ENCODE data around the gene SLC25A47. TPM values are rescaled to one million over a fixed set of nuclear protein-coding genes. Genes with fewer than 3 reads are reported as not detected.
"Not testable (repeated sequence)": the region's sequence is repeated elsewhere in the genome, so short reads cannot be mapped to it uniquely, and the experiment has no call there.

The SLC25A47 gene
- total and polyA plus RNA-seq, 2 experiments from 2014 or later, result 0.09 TPM; not detected in 1

DNA sequence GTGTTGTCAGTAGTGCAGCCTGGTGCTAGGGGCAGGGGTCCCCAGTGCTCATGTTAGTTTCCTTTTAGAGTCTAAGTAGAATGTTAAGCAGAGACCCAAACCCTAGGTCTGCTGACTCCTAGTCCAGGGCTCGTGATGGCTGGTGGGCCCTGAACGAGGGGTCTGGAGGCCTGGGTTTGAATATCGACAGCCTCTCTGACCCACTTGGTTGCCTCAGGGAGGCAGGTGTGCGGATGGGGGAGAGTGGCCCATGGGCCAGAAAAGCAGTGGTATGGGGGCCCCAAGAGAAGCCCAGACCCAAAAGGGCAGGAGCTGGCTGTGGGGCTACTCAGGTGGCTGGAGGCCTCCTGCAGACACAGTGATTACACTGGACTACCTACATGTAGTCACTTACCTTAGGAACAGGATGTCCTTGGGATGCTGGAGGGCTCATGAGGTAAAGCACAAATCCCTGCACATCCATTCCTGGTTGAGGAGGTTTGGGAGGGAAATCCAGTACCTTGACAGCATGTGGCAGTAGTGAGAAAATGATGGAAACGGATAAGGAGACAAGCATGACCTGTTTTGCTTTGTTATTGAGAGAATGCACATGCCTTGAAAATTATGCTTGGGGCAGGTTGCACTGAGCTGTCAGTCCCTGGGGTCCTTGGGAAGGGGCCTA lies 15.2 kb upstream of the SLC25A47 start:
- H3K27me3 ChIP-seq, result no peaks in the 10 kb centered on the region
- DNase-seq (ENCODE audit: low read depth in 1 of 2, low spot score in 1 of 2), result no peak
- H3K27ac ChIP-seq, result no peak overlapping the region
- no peak overlapping the region for H3K4me3 ChIP-seq
- H3K36me3 ChIP-seq, result no peaks in the 10 kb centered on the region
- peaks cover 22% of the 10 kb centered on the region for H3K4me1 ChIP-seq (ENCODE audit: low read depth)
- TF ChIP-seq, protein P1, sequence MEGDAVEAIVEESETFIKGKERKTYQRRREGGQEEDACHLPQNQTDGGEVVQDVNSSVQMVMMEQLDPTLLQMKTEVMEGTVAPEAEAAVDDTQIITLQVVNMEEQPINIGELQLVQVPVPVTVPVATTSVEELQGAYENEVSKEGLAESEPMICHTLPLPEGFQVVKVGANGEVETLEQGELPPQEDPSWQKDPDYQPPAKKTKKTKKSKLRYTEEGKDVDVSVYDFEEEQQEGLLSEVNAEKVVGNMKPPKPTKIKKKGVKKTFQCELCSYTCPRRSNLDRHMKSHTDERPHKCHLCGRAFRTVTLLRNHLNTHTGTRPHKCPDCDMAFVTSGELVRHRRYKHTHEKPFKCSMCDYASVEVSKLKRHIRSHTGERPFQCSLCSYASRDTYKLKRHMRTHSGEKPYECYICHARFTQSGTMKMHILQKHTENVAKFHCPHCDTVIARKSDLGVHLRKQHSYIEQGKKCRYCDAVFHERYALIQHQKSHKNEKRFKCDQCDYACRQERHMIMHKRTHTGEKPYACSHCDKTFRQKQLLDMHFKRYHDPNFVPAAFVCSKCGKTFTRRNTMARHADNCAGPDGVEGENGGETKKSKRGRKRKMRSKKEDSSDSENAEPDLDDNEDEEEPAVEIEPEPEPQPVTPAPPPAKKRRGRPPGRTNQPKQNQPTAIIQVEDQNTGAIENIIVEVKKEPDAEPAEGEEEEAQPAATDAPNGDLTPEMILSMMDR (IDR thresholded peaks at IDR 0.05; ENCODE audit: low read depth, low read length), result no peak
- H3K9me3 ChIP-seq (ENCODE audit: low read depth), result no peaks in the 10 kb centered on the region

DNA sequence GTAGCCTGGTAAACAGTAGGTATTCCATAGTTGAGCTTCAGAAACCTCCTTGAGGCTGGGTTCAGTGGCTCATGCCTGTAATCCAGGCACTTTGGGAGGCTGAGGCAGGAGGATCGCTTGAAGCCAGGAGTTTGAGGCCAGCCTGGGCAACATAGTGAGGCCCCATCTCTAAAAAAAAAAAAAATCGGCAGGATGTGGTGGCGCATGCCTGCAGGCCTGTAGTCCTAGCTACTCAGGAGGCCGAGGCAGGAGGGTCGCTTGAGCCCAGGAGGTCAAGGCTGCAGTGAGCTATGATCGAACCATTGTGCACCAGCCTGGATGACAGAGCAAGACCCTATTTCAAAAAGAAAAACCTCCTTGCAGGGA lies 14.7 kb upstream of the SLC25A47 start:
- DNase-seq (ENCODE audit: low read depth in 1 of 2, low spot score in 1 of 2); H3K27ac ChIP-seq; H3K4me3 ChIP-seq; H3K27me3 ChIP-seq; H3K36me3 ChIP-seq; H3K9me3 ChIP-seq (ENCODE audit: low read depth): not testable (repeated sequence)
- H3K4me1 ChIP-seq (ENCODE audit: low read depth), result peaks cover 28% of the 10 kb centered on the region

DNA sequence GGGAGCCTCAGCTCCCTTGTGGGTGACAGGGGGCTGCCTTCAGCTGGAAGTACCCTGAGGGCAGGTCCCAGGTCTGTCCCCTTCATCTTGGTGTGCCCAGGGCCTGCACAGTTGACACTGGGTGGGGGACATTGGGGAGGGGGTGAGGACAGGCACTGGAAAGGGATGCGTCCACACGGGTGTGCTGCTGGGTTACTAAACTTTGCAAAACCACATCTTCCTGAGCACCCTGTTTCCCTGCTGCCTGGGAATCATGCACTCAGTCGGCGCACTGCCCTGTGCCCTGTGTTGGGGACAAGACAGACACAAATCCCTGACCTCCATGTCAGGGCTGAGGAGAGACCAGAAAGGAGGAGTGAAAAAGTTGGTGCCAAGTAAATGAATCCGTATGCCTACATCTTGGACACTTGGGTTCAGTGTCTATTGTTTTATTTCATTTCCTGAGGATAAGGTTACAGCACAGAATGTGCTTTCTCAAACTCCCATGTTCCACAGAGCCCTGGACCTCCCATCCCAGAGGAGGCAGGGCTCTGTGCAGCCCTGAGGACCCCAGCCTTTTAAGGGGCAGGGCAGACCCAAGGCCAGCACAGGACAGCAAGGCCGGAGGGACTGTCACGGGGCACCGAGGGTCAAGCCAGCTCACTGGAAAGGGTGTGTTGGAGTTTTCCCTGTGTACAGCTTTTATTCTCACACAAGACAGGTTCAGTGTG lies 14.0 kb upstream of the SLC25A47 start:
- H3K36me3 ChIP-seq, result no peaks in the 10 kb centered on the region
- no peaks in the 10 kb centered on the region for H3K27me3 ChIP-seq
- TF ChIP-seq, protein P1 (IDR thresholded peaks at IDR 0.05; ENCODE audit: low read depth, low read length), result no peak
- H3K4me1 ChIP-seq (ENCODE audit: low read depth), result peaks cover 34% of the 10 kb centered on the region
- no peaks in the 10 kb centered on the region for H3K9me3 ChIP-seq (ENCODE audit: low read depth)
- no peak overlapping the region for H3K27ac ChIP-seq
- DNase-seq (ENCODE audit: low read depth in 1 of 2, low spot score in 1 of 2), result no peak
- H3K4me3 ChIP-seq, result no peak overlapping the region

DNA sequence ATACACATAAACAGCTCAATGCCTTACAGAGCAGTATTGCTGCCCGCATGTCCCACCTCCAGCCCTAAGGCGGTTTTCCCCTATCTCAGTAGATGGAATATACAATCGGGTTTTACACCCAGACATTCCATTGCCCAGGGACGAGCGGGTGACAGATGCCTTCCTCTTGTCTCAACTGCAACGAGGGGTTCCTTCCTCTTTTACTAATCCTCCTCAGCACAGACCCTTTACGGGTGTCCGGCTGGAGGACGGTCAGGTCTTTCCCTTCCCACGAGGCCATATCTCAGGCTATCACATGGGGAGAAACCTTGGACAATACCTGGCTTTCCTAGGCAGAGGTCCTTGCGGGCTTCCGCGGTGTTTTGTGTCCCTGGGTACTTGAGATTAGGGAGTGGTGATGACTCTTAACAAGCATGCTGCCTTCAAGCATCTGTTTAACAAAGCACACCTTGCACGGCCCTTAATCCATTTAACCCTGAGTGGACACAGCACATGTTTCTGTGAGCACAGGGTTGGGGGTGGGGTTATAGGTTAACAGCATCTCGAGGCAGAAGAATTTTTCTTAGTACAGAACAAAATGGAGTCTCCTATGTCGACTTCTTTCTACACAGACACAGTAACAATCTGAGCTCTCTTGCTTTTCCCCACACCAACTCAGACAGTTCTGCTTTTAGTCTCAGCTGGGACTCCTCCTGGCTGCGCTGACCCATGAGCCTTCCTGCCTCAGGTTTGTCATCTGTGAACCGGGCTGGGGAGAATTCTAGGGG lies 10.8 kb upstream of the SLC25A47 start:
- not testable (repeated sequence) for H3K4me3 ChIP-seq; H3K27ac ChIP-seq; DNase-seq (ENCODE audit: low read depth in 1 of 2, low spot score in 1 of 2); H3K27me3 ChIP-seq; H3K36me3 ChIP-seq; H3K9me3 ChIP-seq (ENCODE audit: low read depth)
- peaks cover 27% of the 10 kb centered on the region for H3K4me1 ChIP-seq (ENCODE audit: low read depth)

DNA sequence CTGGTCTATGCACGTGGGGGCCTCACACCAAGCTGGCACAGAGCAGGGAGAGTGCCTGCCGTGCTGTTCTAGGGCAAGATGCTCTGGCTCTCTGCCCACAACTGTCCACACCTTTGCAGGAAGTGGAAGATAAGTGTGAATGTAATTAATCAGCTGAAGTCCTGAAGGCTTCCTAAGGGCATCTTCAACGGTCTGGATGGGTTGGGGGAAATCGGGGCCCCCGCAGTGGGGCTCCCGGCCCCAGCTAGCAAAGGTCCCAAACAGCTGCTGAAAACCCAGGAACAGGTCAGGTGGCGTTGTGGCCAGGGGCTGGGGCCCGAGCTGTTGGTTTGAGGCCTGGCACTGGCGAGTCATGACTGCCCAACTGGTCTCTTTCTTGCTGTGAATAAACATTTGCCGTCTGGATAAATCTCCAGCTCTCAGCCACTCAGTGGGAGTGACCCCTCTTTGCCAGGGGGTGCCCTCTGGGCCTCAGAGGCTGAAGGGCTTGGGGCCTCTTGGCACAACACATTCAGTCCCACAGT lies 10.2 kb upstream of the SLC25A47 start:
- no peak for DNase-seq (ENCODE audit: low read depth in 1 of 2, low spot score in 1 of 2)
- H3K27me3 ChIP-seq, result no peaks in the 10 kb centered on the region
- peak overlapping the region; percentile 49 for H3K27ac ChIP-seq
- no peaks in the 10 kb centered on the region for H3K9me3 ChIP-seq (ENCODE audit: low read depth)
- peaks cover 22% of the 10 kb centered on the region for H3K4me1 ChIP-seq (ENCODE audit: low read depth)
- no peak overlapping the region for H3K4me3 ChIP-seq
- TF ChIP-seq, protein P1 (IDR thresholded peaks at IDR 0.05; ENCODE audit: low read depth, low read length), result no peak
- H3K36me3 ChIP-seq, result no peaks in the 10 kb centered on the region

DNA sequence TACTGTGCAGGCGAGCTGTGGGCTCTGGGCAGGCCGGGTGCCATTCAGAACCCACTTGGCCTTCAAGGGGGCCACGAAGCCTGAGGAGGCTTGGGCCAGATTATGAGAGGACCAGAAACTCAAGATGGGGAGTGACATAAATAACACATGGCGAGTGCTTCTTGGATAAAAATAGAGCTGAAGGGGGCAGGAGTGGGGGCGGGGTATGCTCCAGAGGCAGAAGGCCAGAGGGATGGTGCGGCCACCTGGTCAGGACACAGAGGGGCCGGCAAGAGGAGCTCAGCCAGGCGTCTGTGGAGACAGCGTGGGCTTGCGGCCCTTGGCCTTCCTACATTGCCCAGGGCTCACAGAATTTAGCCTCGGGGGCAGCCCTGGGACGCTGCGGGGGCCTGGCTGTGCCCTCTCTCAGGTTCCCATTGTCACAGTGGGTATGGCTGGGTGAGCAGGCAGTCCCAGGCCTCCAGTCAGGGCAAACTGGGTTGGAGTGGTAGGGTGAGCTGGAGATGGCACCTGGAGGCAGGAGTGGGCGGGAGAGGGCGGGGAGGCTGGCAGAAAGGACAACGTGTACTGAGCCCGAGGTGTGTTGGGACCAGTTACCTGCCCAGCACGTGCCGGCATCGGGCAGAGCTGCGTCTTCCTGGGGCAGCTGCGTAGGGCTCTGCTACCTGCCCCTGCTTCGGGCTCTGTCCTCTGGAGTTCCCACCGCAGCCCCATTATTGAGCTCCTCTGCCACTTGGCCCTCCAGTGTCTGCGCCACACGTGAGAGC lies 9.5 kb upstream of the SLC25A47 start:
- peak in 1 of 2 donors; percentile 40 for DNase-seq (ENCODE audit: low read depth in 1 of 2, low spot score in 1 of 2)
- H3K27ac ChIP-seq, result peak overlapping the region; percentile 49
- peaks cover 26% of the 10 kb centered on the region for H3K4me1 ChIP-seq (ENCODE audit: low read depth)
- no peak overlapping the region for H3K4me3 ChIP-seq
- TF ChIP-seq, protein P1 (IDR thresholded peaks at IDR 0.05; ENCODE audit: low read depth, low read length), result no peak
- no peaks in the 10 kb centered on the region for H3K9me3 ChIP-seq (ENCODE audit: low read depth)
- H3K36me3 ChIP-seq, result no peaks in the 10 kb centered on the region
- no peaks in the 10 kb centered on the region for H3K27me3 ChIP-seq
